OCI-M2 (cell line): ENCODE results near the gene TBC1D9.

ENCODE experiments used
- DNase-seq: peaks from one replicate; lab custom pipeline; 2025; ENCODE audit not compliant: unreplicated experiment; lab: John Stamatoyannopoulos, UW

Gene TBC1D9

GRCh38 chr4:140653718-140654494 is 102.3 kb downstream of the TBC1D9 start:
- no peak for DNase-seq

DNA sequence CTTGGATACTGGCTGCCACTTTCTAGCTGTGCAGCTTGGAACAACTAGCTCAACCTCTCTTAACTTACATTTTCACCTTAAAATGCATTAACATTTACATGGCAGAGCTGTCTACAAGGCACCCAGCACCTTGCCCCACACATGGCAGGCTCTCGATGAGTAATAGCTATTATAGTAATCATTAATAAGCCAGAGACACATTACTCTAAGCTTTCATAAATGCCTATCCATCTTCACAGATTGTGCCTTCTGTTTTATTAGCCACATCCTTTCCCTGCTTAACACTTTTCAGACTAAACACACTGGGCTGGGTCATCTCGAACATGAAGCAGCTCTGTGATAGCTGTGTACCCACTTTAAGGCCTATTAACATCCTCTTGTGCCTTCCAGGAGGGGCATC is 103.6 kb downstream of the TBC1D9 start:
- DNase-seq = no peak

DNA sequence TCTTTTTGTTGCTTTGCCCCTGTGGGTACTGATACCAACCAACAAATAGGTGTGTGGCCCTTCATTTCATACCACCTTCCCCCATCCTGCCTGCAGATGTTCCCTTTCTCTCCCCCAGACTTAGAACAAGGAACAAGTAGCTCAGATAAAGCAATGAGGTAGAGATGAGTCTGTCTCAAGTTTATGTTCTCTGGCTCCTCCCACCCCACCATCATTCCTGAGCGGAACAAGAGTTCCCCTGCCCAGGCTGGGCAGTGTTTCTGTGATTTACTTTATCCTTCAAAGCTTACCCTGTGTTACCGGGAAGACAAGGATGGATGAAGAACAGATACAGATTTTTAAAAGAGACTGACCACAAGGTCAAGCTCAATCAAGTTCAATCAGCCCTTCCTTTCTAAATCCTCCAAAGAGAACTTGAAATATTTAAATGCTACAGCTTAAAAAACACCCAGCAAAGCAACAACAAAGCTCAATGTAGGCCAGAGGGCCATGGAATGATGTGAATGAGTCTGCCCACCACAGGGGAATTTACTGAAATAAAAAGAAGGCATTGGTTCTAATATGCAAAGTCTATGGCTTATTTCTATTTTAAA is 107.4 kb downstream of the TBC1D9 start:
- DNase-seq = no peak

DNA sequence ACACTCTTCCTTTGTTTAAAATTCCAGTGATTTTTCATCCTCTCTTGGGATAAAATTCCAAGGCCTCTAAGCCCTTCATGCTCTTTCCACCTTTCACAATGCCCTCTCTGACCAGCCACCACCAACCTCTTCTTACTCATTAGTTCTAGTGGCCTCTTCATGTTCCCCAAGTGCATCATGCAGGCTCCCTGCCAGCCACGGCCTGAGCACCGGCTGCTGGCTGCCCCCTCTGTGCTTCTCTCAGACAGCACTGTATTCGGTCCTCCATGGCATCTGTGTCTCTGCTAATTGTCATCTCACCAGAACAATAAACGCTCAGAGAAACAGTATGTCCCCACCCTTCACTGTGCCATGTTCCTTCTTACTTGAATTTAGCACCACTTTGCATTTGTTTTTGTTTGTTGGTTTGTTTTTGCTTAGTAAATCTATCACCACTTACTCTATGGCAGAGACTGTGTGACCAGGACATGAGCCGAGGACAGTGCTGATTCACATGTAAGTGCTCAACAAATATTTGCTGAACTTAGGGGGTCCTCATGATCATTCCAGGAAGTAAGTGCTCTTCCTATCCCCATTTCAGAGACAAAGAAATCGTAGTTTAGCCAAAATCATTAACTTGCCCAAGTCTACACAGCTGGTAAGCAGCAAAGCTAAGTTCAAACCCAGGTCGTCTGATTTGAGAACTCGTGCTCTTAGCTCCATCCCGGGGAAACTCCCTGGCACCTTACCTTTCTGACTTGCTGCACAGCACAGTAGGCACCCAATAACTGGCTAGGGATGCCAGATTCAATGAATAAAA is 110.4 kb downstream of the TBC1D9 start:
- no peak for DNase-seq

GRCh38 chr4:140645196-140645595 is 111.0 kb downstream of the TBC1D9 start:
- no peak for DNase-seq

- DNase-seq = no peak
Observed at GRCh38 chr4:140644470-140645185, 111.6 kb downstream of the TBC1D9 start.

DNA sequence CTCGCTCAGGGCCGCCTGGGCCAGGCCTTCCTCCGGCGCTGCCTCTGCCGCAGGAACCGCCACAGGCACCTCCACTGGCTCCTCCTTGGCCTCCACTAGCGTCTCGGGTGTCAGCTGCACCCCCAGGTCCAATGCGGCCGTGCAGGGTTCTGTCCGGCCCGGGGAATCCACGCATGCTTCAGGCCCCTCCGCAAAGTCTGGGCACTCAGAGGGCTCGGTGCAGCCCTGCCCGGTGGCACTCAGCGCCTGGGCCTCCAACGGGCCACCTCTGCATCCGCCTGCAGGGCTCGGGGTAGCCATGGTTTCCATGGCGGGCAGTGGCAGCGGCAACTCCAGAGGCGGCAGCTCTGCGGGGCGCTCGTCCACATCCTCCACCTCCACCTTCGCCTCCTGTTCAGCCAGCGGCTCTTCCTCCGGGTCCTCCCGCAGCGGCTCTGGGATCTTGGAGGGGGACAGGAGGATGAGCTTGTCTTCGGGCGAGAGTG is 112.6 kb downstream of the TBC1D9 start:
- no peak for DNase-seq

- no peak for DNase-seq
Observed at GRCh38 chr4:140642674-140643437, 113.3 kb downstream of the TBC1D9 start.

GRCh38 chr4:140641789-140642439 is 114.3 kb downstream of the TBC1D9 start:
- no peak for DNase-seq

GRCh38 chr4:140641105-140641555 is 115.1 kb downstream of the TBC1D9 start:
- DNase-seq = no peak

DNA sequence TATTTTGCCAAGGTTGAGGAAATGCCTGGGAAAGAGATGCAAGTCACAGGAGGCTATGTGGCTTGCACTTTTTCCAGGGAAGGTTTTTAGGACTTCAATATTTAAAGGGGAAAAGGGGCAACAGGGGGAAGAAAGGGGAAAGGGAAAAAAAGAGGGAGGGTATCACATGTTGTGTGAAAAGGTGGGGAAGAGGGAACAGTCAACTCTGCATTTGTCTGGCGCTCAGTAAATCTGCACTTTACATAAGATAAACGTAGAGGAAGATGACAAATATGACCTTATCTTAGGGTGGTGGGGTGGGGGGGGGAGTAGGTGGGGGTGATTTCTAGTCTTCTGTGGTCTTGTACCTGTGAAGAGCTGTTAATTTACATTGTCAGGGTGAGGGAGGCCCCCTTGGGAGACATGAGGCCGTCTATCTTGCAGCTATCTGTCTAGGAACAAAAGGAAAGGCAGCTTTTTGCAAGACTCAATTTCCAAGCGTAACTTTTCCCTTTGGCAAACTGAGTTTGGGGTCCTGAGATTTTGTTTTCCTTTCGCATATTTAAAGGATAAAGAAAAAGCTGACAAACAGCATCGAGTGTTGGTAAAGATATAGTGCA is 115.9 kb downstream of the TBC1D9 start:
- DNase-seq = no peak

- DNase-seq = no peak
Observed at GRCh38 chr4:140639066-140639465, 117.1 kb downstream of the TBC1D9 start.

DNA sequence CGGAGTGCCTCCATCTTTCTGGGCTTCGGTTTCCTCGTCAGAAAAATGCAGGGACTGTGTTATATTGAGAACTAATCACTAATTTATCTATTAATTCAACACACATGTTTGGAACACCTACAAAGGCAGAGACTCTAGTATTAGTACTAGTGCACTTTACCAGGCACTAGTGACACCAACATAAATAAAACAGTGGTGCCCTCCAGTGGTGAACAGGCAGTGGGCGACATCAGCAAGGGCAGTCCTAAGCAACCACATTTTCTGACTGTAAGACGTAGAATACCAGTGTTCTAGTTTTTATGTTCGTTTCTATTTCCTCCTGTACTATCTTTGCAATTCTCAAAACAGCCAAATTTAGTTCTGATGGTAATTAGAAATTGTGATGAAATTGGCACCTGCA is 118.3 kb downstream of the TBC1D9 start:
- no peak for DNase-seq

DNA sequence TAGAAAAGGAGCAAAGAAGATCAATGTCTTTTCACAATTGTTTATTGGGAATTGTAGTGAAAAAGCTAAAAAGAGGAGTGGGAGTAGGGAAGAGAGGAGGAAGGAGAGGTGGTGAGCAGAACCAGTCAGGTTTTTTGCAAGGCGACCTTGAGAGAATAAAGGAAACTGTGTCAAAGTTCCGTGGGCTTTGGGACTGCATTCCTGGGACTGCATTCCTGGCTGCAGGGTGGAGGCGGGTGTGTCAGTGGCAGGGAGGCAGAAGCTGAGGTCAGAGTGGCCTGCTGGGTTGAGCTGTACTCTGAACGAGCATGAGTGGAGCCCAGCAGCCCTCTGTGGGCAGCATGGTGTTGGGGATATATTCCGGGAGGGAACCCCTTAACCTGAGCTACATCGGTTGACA is 120.6 kb downstream of the TBC1D9 start:
- DNase-seq = no peak

- no peak for DNase-seq
Observed at GRCh38 chr4:140633951-140634350, 122.2 kb downstream of the TBC1D9 start.

DNA sequence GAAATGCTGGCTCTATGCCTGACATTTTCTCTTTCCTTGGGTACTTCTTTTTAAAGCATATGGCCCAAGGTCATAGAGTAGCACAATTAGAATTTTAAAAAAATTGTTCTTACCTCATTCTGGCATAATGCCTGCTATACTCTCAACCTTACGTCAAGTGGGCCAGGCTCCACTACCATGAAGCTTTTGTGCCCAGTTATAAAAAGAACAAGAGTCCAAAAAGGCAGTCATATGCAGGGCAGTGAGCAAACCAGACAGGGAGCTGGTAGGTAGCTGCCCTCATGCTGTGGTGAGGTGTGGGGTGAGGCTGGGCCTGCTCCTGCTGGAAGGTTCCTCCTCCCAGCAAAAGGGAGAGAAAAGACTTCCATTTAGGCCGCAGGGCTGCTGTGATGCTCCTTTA is 123.1 kb downstream of the TBC1D9 start:
- DNase-seq = no peak

- no peak for DNase-seq
Observed at GRCh38 chr4:140630246-140630645, 125.9 kb downstream of the TBC1D9 start.

GRCh38 chr4:140628016-140628415 is 128.2 kb downstream of the TBC1D9 start:
- no peak for DNase-seq

DNA sequence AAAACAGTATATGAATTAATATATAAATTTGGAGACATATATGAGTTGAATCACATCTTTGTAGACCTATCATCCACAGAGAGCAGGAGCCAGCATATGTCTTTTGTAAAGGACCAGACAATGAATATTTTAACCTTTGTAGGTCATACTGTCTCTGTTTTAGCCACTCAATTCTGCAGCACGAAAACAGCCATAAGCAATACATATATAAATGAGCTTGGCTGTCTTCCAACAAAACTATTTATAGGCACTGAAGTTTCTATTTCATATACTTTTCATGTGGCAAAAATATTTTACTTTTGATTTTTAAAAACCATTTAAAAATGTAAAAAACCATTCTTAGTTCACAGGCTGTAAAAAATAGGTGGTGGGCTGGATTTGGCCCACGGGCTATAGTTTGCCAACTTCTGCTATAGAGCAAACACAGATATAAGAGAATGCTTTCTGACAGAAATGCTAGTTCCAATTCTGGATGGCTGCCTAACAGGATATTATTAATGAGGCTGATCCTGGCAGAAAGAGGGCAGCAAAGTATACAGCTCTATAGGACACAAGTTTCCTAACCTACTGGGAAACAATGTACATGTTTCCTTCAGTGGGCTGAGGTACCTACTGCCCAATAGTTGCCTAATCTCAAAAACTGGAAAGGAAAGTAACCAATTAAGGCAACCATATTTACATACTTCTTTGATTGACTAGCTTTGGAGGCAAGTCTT is 129.4 kb downstream of the TBC1D9 start:
- no peak for DNase-seq
